ENCODE results near the gene ENTPD6.

ENTPD6 gene

DNA sequence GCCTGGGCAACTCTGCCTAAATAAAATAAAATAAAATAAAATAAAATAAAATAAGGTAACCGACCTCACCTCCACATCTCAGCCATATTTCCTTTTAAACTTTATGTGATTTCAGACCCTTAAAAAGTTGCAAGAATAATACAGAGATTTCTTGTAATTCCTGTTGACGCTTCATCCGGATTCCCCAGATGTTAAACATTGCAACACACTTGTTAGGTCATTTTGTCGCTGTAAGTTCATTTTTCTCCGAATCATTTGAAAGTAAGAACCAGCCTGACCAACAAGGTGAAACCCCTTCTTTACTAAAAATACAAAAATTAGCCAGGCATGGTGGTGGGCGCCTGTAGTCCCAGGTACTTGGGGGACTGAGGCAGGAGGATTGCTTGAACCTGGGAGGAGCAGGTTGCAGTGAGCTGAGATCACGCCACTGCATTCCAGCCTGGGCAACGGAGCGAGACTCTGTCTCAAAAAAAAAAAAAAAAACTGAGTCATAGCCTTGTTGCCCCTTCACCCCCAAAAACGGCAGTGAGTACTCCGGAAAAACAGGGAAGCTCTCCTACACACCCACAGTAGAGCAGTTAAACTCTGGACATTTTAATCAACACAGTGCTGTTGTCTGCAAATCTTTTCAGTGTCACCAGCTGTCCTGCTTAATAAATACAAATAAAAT is 58.2 kb downstream of the ENTPD6 start:
- H3K27ac ChIP-seq (ENCODE audit: low read depth, low read length, severe bottlenecking) = no peak overlapping the region
- H3K4me1 ChIP-seq (ENCODE audit: control insufficient read depth, insufficient read depth, low read length, poor library complexity, severe bottlenecking) = peaks cover 20% of the 10 kb centered on the region

GRCh38 chr20:25254571-25254970 is 59.1 kb downstream of the ENTPD6 start:
- H3K36me3 ChIP-seq (ENCODE audit: control insufficient read depth, insufficient read depth, low read length) = peaks cover 65% of the 10 kb centered on the region
- peaks cover 20% of the 10 kb centered on the region for H3K4me1 ChIP-seq (ENCODE audit: control insufficient read depth, insufficient read depth, low read length, poor library complexity, severe bottlenecking)
- peak overlapping the region; percentile 11 for H3K27ac ChIP-seq (ENCODE audit: low read depth, low read length, severe bottlenecking)
- WGBS, 2 experiments (ENCODE audit: insufficient coverage in 2 of 2) = 81 to 85% methylated on average over 4 of the region's 5 CpGs
- no peak overlapping the region for H3K4me3 ChIP-seq (ENCODE audit: extremely low read depth, insufficient read depth, low read length, poor library complexity, severe bottlenecking)
- H3K9me3 ChIP-seq (ENCODE audit: control insufficient read depth, low read length) = no peaks in the 10 kb centered on the region

More for the DNA sequence above, 58.2 kb downstream of the ENTPD6 start:
- H3K36me3 ChIP-seq (ENCODE audit: control insufficient read depth, insufficient read depth, low read length) = peaks cover 56% of the 10 kb centered on the region
- no peaks in the 10 kb centered on the region for H3K9me3 ChIP-seq (ENCODE audit: control insufficient read depth, low read length)
- WGBS, 2 experiments (ENCODE audit: insufficient coverage in 2 of 2) = 91 to 93% methylated on average over 6 to 9 of the region's 11 CpGs
- H3K4me3 ChIP-seq (ENCODE audit: extremely low read depth, insufficient read depth, low read length, poor library complexity, severe bottlenecking) = no peak overlapping the region

DNA sequence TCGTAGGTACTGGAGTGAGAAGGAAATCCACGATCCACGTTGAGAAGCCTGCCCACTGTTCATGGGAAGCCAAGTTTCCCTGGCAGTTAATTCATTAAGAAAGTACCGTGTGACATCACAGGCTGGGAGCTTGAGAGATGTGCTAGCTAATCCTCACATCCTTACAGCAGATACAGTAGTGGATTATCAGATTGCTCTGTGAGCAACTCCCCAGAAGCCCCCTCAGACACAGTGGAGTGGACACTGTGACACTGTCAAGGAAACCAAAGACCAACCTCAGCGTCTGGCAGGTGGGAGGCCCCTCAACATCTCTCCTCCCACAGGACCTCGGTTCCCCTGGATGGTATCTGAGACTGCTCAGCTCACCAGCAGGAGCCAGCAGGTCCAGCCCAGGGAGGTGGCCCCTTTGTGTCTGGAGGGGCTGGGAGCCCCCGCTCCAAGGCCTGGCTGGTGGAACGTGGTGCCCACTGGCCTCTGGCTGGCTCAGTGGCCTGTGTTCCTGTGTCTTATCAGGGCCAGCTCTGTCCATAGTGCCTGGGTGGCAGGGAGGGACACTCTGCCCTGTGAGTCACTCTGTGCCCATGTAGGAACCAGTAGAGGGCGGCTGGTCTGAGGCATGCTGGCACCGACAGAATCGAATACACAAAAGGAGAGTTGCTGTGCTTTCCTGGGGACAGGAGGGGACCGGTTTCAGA is 59.6 kb downstream of the ENTPD6 start:
- Histone ChIP-seq H3K36me3 (ENCODE audit: control insufficient read depth, insufficient read depth, low read length) (peaks cover 68% of the 10 kb centered on the region), H3K4me1 (ENCODE audit: control insufficient read depth, insufficient read depth, low read length, poor library complexity, severe bottlenecking) (peaks cover 16% of the 10 kb centered on the region), H3K27ac (ENCODE audit: low read depth, low read length, severe bottlenecking) (peak overlapping the region; percentile 42), H3K9me3 (ENCODE audit: control insufficient read depth, low read length) (no peaks in the 10 kb centered on the region), H3K4me3 (ENCODE audit: extremely low read depth, insufficient read depth, low read length, poor library complexity, severe bottlenecking) (no peak overlapping the region)
- 93 to 94% methylated on average over 9 to 10 of the region's 12 CpGs for WGBS, 2 experiments (ENCODE audit: insufficient coverage in 2 of 2)

DNA sequence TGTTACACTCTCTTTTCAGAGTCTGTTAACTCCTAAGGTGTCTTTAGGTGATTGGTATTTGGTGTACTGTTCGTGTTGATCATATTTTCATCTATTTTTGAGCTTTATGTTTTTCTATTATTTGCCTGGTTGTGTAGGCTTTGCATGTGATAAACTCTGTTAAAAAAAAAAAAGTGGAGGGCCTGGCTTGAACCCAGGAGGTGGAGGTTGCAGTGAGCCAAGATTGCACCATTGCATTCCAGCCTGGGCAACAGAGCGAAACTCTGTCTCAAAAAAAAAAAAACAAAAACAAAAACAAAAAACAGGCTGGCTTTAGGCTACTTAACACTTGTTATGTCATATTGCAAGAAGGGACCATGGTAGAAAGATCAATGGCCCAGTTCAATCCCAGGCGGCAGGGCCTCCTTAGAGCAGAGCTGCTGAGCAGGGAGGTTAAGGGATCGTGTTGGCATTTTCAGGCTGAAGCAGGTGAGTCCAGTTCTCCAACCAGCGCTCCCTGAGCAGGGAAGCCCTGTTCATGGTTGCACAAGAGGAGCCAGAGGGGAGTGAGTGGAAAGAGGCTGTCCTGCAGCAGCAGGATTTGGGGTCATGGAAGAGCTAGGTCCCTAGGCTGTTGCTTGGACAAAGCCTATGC is 60.8 kb downstream of the ENTPD6 start:
- H3K36me3 ChIP-seq (ENCODE audit: control insufficient read depth, insufficient read depth, low read length) = peaks cover 75% of the 10 kb centered on the region
- whole genome bisulfite sequencing, 2 experiments (ENCODE audit: insufficient coverage in 2 of 2) = 93 to 95% methylated on average over 3 of the region's 5 CpGs
- peaks cover 10% of the 10 kb centered on the region for H3K4me1 ChIP-seq (ENCODE audit: control insufficient read depth, insufficient read depth, low read length, poor library complexity, severe bottlenecking)
- no peaks in the 10 kb centered on the region for H3K9me3 ChIP-seq (ENCODE audit: control insufficient read depth, low read length)
- no peak overlapping the region for H3K27ac ChIP-seq (ENCODE audit: low read depth, low read length, severe bottlenecking)
- H3K4me3 ChIP-seq (ENCODE audit: extremely low read depth, insufficient read depth, low read length, poor library complexity, severe bottlenecking) = no peak overlapping the region

GRCh38 chr20:25257130-25257529 is 61.6 kb downstream of the ENTPD6 start:
- Histone ChIP-seq H3K4me1 (ENCODE audit: control insufficient read depth, insufficient read depth, low read length, poor library complexity, severe bottlenecking) (peaks cover 10% of the 10 kb centered on the region), H3K9me3 (ENCODE audit: control insufficient read depth, low read length) (no peaks in the 10 kb centered on the region), H3K4me3 (ENCODE audit: extremely low read depth, insufficient read depth, low read length, poor library complexity, severe bottlenecking) (no peak overlapping the region), H3K27ac (ENCODE audit: low read depth, low read length, severe bottlenecking) (no peak overlapping the region), H3K36me3 (ENCODE audit: control insufficient read depth, insufficient read depth, low read length) (peaks cover 74% of the 10 kb centered on the region)
- 80 to 94% methylated on average over 2 to 4 of the region's 5 CpGs for WGBS, 2 experiments (ENCODE audit: insufficient coverage in 2 of 2)

- no peaks in the 10 kb centered on the region for H3K9me3 ChIP-seq (ENCODE audit: control insufficient read depth, low read length)
- no peak overlapping the region for H3K27ac ChIP-seq (ENCODE audit: low read depth, low read length, severe bottlenecking)
- peaks cover 66% of the 10 kb centered on the region for H3K36me3 ChIP-seq (ENCODE audit: control insufficient read depth, insufficient read depth, low read length)
- no peak overlapping the region for H3K4me3 ChIP-seq (ENCODE audit: extremely low read depth, insufficient read depth, low read length, poor library complexity, severe bottlenecking)
- WGBS, 2 experiments (ENCODE audit: insufficient coverage in 2 of 2) = 89 to 97% methylated on average over 5 to 7 of the region's 10 CpGs
- peaks cover 2% of the 10 kb centered on the region for H3K4me1 ChIP-seq (ENCODE audit: control insufficient read depth, insufficient read depth, low read length, poor library complexity, severe bottlenecking)
These were observed 62.4 kb downstream of the ENTPD6 start for GRCh38 chr20:25257756-25258475.

DNA sequence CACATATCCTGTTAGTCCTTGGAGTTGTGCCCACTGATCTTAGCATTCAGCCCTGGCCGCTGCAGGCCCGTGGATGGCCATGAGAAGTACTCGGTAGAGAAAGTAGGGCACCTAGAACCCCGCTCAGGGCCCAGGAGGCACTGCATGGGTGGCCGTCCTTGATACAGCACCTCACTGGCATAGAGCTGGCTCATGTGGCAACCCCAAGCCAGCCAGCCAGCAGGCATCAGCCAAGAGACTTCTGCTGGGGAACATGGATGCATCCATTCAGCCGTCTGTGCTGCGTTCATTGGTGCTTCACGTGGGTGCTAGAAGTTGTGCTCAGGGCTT is 62.9 kb downstream of the ENTPD6 start:
- Histone ChIP-seq H3K36me3 (ENCODE audit: control insufficient read depth, insufficient read depth, low read length) (peaks cover 61% of the 10 kb centered on the region), H3K4me3 (ENCODE audit: extremely low read depth, insufficient read depth, low read length, poor library complexity, severe bottlenecking) (no peak overlapping the region), H3K27ac (ENCODE audit: low read depth, low read length, severe bottlenecking) (no peak overlapping the region), H3K9me3 (ENCODE audit: control insufficient read depth, low read length) (no peaks in the 10 kb centered on the region), H3K4me1 (ENCODE audit: control insufficient read depth, insufficient read depth, low read length, poor library complexity, severe bottlenecking) (no peaks in the 10 kb centered on the region)
- WGBS, 2 experiments (ENCODE audit: insufficient coverage in 2 of 2) = 86 to 95% methylated on average over 7 to 8 of the region's 8 CpGs

DNA sequence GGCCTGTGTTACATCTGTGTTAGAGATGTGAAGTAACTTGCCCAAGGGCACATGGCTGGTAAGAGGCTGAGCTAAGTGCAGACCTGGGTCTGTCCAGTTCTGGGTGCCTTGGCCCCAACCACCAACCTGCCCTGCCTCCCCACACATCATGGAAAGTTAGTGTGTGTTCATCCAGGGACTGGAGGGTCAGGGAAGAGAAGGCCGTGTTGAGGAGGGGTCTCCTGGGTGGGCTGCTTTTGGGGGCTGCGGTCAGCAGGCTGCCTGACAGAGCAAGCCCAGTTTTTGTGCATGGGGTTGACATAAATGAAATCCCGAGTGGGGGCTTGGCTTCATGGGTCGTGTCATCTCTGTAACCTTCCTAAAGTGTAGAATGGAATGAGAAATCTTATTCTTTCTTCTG is 63.3 kb downstream of the ENTPD6 start:
- H3K36me3 ChIP-seq (ENCODE audit: control insufficient read depth, insufficient read depth, low read length) = peaks cover 57% of the 10 kb centered on the region
- H3K4me3 ChIP-seq (ENCODE audit: extremely low read depth, insufficient read depth, low read length, poor library complexity, severe bottlenecking) = no peak overlapping the region
- no peaks in the 10 kb centered on the region for H3K9me3 ChIP-seq (ENCODE audit: control insufficient read depth, low read length)
- WGBS, 2 experiments (ENCODE audit: insufficient coverage in 2 of 2) = 73 to 80% methylated on average over 3 of the region's 4 CpGs
- no peak overlapping the region for H3K27ac ChIP-seq (ENCODE audit: low read depth, low read length, severe bottlenecking)
- no peaks in the 10 kb centered on the region for H3K4me1 ChIP-seq (ENCODE audit: control insufficient read depth, insufficient read depth, low read length, poor library complexity, severe bottlenecking)

DNA sequence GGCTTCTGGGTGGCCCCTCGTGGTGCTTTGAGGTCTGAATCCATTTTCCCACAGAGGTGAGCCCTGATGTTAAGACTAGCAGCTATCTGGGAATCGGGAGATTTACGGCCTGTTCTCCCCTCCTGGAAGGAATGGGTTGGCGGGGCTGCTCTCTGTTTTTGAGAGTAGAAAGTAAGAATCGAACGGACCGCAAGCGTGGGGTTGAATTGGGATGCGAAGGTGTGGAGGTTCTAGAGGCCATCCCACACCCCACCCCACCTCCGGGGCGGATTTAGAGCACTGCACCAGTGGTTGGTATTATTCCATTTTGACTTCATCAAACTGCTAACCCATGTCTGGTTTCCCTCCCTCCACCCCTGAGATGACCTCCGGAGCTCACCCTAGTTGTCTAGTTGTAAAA is 63.8 kb downstream of the ENTPD6 start:
- Histone ChIP-seq H3K27ac (ENCODE audit: low read depth, low read length, severe bottlenecking) (no peak overlapping the region), H3K4me1 (ENCODE audit: control insufficient read depth, insufficient read depth, low read length, poor library complexity, severe bottlenecking) (no peaks in the 10 kb centered on the region)
- 89 to 100% methylated on average over 1 to 6 of the region's 12 CpGs for WGBS, 2 experiments (ENCODE audit: insufficient coverage in 2 of 2)

DNA sequence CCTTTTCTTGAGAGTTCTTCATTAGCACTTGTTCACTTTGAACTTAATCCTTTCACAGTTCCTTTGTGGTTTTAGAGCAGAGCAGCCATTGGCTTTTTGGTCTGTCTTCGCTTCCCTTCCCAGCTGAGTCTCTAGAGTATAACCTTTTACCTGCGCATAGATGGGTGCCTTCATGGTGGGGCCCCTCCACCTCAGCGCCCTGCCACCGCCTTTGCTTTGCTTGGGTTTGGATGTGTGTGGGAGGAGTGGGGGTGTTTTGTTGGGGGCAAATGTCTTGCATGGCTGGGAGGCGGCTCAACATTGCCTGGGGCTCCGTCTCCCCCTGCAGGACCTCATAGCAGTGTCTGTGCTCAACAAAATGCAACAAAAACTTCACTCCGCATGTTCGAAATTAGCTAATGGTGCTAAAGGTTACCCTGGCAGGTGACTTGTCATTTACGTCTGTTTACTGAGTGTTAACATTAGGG is 64.3 kb downstream of the ENTPD6 start:
- no peaks in the 10 kb centered on the region for H3K4me1 ChIP-seq (ENCODE audit: control insufficient read depth, insufficient read depth, low read length, poor library complexity, severe bottlenecking)
- H3K27ac ChIP-seq (ENCODE audit: low read depth, low read length, severe bottlenecking) = no peak overlapping the region
- 96 to 97% methylated on average over 6 of the region's 9 CpGs for WGBS, 2 experiments (ENCODE audit: insufficient coverage in 2 of 2)
- H3K4me3 ChIP-seq (ENCODE audit: extremely low read depth, insufficient read depth, low read length, poor library complexity, severe bottlenecking) = no peak overlapping the region
- H3K36me3 ChIP-seq (ENCODE audit: control insufficient read depth, insufficient read depth, low read length) = peaks cover 57% of the 10 kb centered on the region
- H3K9me3 ChIP-seq (ENCODE audit: control insufficient read depth, low read length) = no peaks in the 10 kb centered on the region

More for the DNA sequence above, 63.8 kb downstream of the ENTPD6 start:
- Histone ChIP-seq H3K36me3 (ENCODE audit: control insufficient read depth, insufficient read depth, low read length) (peaks cover 57% of the 10 kb centered on the region), H3K9me3 (ENCODE audit: control insufficient read depth, low read length) (no peaks in the 10 kb centered on the region), H3K4me3 (ENCODE audit: extremely low read depth, insufficient read depth, low read length, poor library complexity, severe bottlenecking) (no peak overlapping the region)
